GM19238 (cell line): ENCODE data around the gene CDYL2.

ENCODE experiments used
- DNase-seq: peaks from one replicate; pipeline ENCODE4 v3.0.0; 2011; ENCODE audit warnings: low spot score; ENCODE audit not compliant: insufficient read length

The CDYL2 gene

DNA sequence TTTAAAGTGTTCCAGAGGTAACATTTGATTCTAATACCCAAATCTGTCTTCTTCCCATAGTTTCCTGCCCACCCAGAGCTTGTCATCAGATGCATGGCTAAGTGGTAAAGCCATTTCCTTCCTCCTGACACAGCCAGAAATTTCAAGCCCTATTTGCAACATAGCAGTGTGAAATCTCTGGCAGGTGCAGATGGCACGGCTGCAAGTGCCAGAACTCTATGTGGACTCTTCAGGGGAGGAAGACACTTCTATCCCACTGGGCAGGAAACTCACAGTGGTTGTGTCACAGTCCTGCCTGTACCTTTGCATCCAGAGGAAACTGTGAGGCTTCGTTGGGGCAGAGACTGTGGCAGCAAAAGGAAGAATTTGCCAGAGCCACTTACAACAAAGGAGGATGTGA is 250.4 kb downstream of the CDYL2 start:
- no peak for DNase-seq

GRCh38 chr16:80552277-80552676 is 252.1 kb downstream of the CDYL2 start:
- DNase-seq: no peak
